Measurements from ENCODE around the gene SMARCA4. TPM values are rescaled to one million over a fixed set of nuclear protein-coding genes. Genes with fewer than 3 reads are reported as not detected.

The SMARCA4 gene
- total RNA-seq, 1 experiment from 2014 or later: 261 TPM

- no peaks in the 10 kb centered on the region for H3K23me2 ChIP-seq (ENCODE audit: insufficient read length, low read depth, low read length, poor library complexity, severe bottlenecking)
- H4K8ac ChIP-seq (replicated peaks; ENCODE audit: insufficient read length, low read depth, low read length): no peak overlapping the region
- DNase-seq: no peak
- no peak overlapping the region for H2BK5ac ChIP-seq (ENCODE audit: insufficient read length, low read length)
- H3K9me3 ChIP-seq (ENCODE audit: control insufficient read depth, low read depth, low read length): no peaks in the 10 kb centered on the region
- no peak for TF ChIP-seq CTCF (conservative IDR thresholded peaks at IDR 0.05)
- Mint-ChIP-seq H3K4me1 (no peaks in the 10 kb centered on the region), H3K27ac (no peak overlapping the region), H3K9me3 (no peaks in the 10 kb centered on the region), H3K4me3 (no peak overlapping the region), H3K27me3 (ENCODE audit: low read depth) (no peaks in the 10 kb centered on the region), H3K36me3 (ENCODE audit: insufficient read depth in 1 of 3, low read depth in 3 of 3) (peaks cover 47 to 73% (median 73%) of the 10 kb centered on the region in 3 experiments)
- H3K79me2 ChIP-seq (ENCODE audit: insufficient read depth, low read length): no peaks in the 10 kb centered on the region
- no peak overlapping the region for H3K4ac ChIP-seq (ENCODE audit: low read depth, low read length)
- H3K27me3 ChIP-seq (ENCODE audit: insufficient read depth, low read length): no peaks in the 10 kb centered on the region
- no peak overlapping the region for H4K5ac ChIP-seq (ENCODE audit: insufficient read length, low read depth, low read length)
- H3K56ac ChIP-seq (ENCODE audit: insufficient read length, low read depth, low read length): no peak overlapping the region
- H3K4me2 ChIP-seq (ENCODE audit: insufficient read depth, insufficient read length, low read length): no peak overlapping the region
- no peak overlapping the region for H2AK5ac ChIP-seq (ENCODE audit: insufficient read length, low read length)
- H3T11ph ChIP-seq (ENCODE audit: low read length): no peak overlapping the region
- H3K4me1 ChIP-seq (ENCODE audit: insufficient read depth, low read length): no peaks in the 10 kb centered on the region
- no peak overlapping the region for H3K23ac ChIP-seq (ENCODE audit: insufficient read length, low read depth, low read length)
- no peak overlapping the region for H2BK15ac ChIP-seq (ENCODE audit: low read depth, low read length)
- H4K91ac ChIP-seq (ENCODE audit: insufficient read length, low read depth, low read length): no peak overlapping the region
- H3K79me1 ChIP-seq (ENCODE audit: insufficient read depth, low read depth, low read length, poor library complexity, severe bottlenecking): no peaks in the 10 kb centered on the region
- H3K9ac ChIP-seq (ENCODE audit: extremely low read depth, insufficient read length, low read length): no peak overlapping the region
- no peak overlapping the region for H3K14ac ChIP-seq (ENCODE audit: insufficient read depth, low read length)
- no peak overlapping the region for H2BK12ac ChIP-seq (ENCODE audit: insufficient read length, low read depth, low read length)
- H2BK120ac ChIP-seq (ENCODE audit: low read depth, low read length, poor library complexity, severe bottlenecking): no peak overlapping the region
- no peak overlapping the region for H2BK20ac ChIP-seq (ENCODE audit: low read depth, low read length, poor library complexity, severe bottlenecking)
- H2AFZ ChIP-seq (ENCODE audit: low read length): no peak overlapping the region
- H3K27ac ChIP-seq (ENCODE audit: insufficient read length, low read depth, low read length): no peak overlapping the region
- WGBS (ENCODE audit: extremely low coverage, insufficient read length, low lambda C conversion rate): no CpG with 5 or more reads among the region's 20 CpGs
- H4K20me1 ChIP-seq (ENCODE audit: control insufficient read depth, insufficient read depth, insufficient read length): no peaks in the 10 kb centered on the region
- H3K18ac ChIP-seq (ENCODE audit: insufficient read length, low read depth, low read length): no peak overlapping the region
Observed at GRCh38 chr19:10991076-10991475, 30.2 kb downstream of the SMARCA4 start.
